H1 (cell line): Measurements from ENCODE around the gene CLEC16A. TPM values are rescaled to one million over a fixed set of nuclear protein-coding genes. Genes with fewer than 3 reads are reported as not detected.

Source experiments
- CTCF ChIA-PET: fragments of 300-600 bp; sonication (Branson Sonifier 250); formaldehyde crosslinking; loops from one replicate; lab custom pipeline; 2021; ENCODE audit not compliant: partially characterized antibody; lab: Charles Lee
- POLR2A ChIA-PET: fragments of 300-600 bp; sonication (Branson Sonifier 250); formaldehyde crosslinking; loops from one replicate; lab custom pipeline; 2021; ENCODE audit warnings: inconsistent platforms; ENCODE audit not compliant: partially characterized antibody; lab: Charles Lee
- DNase-seq, 2 experiments: peaks; one replicate each; pipeline versions ENCODE4 v3.0.0 to v3.0.0-alpha.2; 2010 to 2022; ENCODE audit warnings: low spot score in 2 of 2, low read depth in 1 of 2, mixed read lengths in 1 of 2
- FAIRE-seq: peaks from 2 replicates; lab custom pipeline; 2011; peaks lifted over from hg19 to GRCh38; lab: Jason Lieb, UNC
- H2AFZ ChIP-seq: 2 replicates; pipeline ENCODE4 v1.8.1; 2012; ENCODE audit warnings: low read length, inconsistent platforms
- H2AK5ac ChIP-seq: 2 replicates; pipeline ENCODE4 v1.6.1; 2013; ENCODE audit warnings: low read depth, low read length
- H2BK120ac ChIP-seq: replicated peaks from 2 replicates; pipeline ENCODE3; 2013; ENCODE audit warnings: low read depth, low read length, inconsistent platforms
- H2BK12ac ChIP-seq: 2 replicates; pipeline ENCODE4 v1.6.1; 2013; ENCODE audit warnings: low read depth, low read length
- H2BK15ac ChIP-seq: 2 replicates; pipeline ENCODE4 v1.6.1; 2013; ENCODE audit warnings: low read length
- H2BK20ac ChIP-seq: 2 replicates; pipeline ENCODE4 v1.6.1; 2013; ENCODE audit warnings: low read length
- H2BK5ac ChIP-seq: 2 replicates; pipeline ENCODE4 v1.6.1; 2013; ENCODE audit warnings: low read depth, low read length
- H3K14ac ChIP-seq: 2 replicates; pipeline ENCODE4 v1.6.1; 2013; ENCODE audit warnings: inconsistent platforms; ENCODE audit not compliant: insufficient read length
- H3K18ac ChIP-seq: 2 replicates; pipeline ENCODE4 v1.6.1; 2013; ENCODE audit warnings: low read length; ENCODE audit errors: extremely low read depth
- H3K23ac ChIP-seq: 2 replicates; pipeline ENCODE4 v1.6.1; 2013; ENCODE audit warnings: inconsistent platforms; ENCODE audit not compliant: insufficient read length
- H3K23me2 ChIP-seq: 2 replicates; pipeline ENCODE4 v1.6.1; 2013; ENCODE audit warnings: low read depth, low read length
- H3K27ac ChIP-seq: 2 replicates; pipeline ENCODE4 v1.6.1; 2011; ENCODE audit warnings: low read depth, low read length, inconsistent platforms
- H3K27me3 ChIP-seq, 4 experiments: replicated peaks in 1 of 4; 1 replicate in 1 of 4; 2 replicates in 3 of 4; pipeline versions ENCODE4 v1.6.1 to v1.8.1; 2011 to 2013; ENCODE audit warnings: low read length in 3 of 4, mild to moderate bottlenecking in 3 of 4, inconsistent platforms in 2 of 4, mixed read lengths in 2 of 4, moderate library complexity in 1 of 4; ENCODE audit not compliant: control insufficient read depth in 3 of 4, insufficient read depth in 3 of 4; ENCODE audit errors: extremely low read depth in 1 of 4
- H3K36me3 ChIP-seq, 4 experiments: 2 replicates each; pipeline versions ENCODE4 v1.6.1 to v1.8.1; 2011 to 2013; ENCODE audit warnings: mild to moderate bottlenecking in 4 of 4, low read length in 3 of 4, moderate library complexity in 2 of 4, control low read depth in 1 of 4, inconsistent platforms in 1 of 4; ENCODE audit not compliant: insufficient read depth in 4 of 4, control insufficient read depth in 2 of 4
- H3K4ac ChIP-seq: replicated peaks from 2 replicates; pipeline ENCODE3; 2013; ENCODE audit warnings: low read length, low read depth, mixed read lengths, inconsistent platforms; ENCODE audit not compliant: insufficient read length
- H3K4me1 ChIP-seq, 4 experiments: replicated peaks in 1 of 4; 1 replicate in 1 of 4; 2 replicates in 3 of 4; pipeline versions ENCODE4 v1.6.1 to v1.8.1; 2011 to 2013; ENCODE audit warnings: low read length in 3 of 4, inconsistent platforms in 2 of 4, mixed read lengths in 1 of 4; ENCODE audit not compliant: insufficient read depth in 4 of 4, control insufficient read depth in 3 of 4
- H3K4me2 ChIP-seq, 2 experiments: 2 replicates each; pipeline versions ENCODE4 v1.6.1 to v1.8.1; 2011 to 2013; ENCODE audit warnings: low read depth in 2 of 2, low read length in 2 of 2, control low read depth in 1 of 2, inconsistent platforms in 1 of 2, mild to moderate bottlenecking in 1 of 2; ENCODE audit not compliant: insufficient read depth in 1 of 2
- H3K4me3 ChIP-seq, 4 experiments: fragments of 200-600, 300-600 bp in 1 of 4; sonication (generic), shearing (Covaris generic), sonication (Bioruptor Twin) in 1 of 4; 2 replicates each; pipeline versions ENCODE4 v1.5.1 to v1.8.1; 2011 to 2016; ENCODE audit warnings: low read length in 4 of 4, low read depth in 3 of 4, control low read depth in 2 of 4, inconsistent platforms in 2 of 4, mild to moderate bottlenecking in 2 of 4, mixed read lengths in 1 of 4, moderate library complexity in 1 of 4; ENCODE audit not compliant: insufficient read depth in 2 of 4; ENCODE audit errors: extremely low read depth in 1 of 4
- H3K56ac ChIP-seq: replicated peaks from 2 replicates; pipeline ENCODE3; 2013; ENCODE audit warnings: low read depth, mild to moderate bottlenecking, mixed read lengths, low read length, inconsistent platforms; ENCODE audit not compliant: insufficient read length
- H3K79me1 ChIP-seq: 2 replicates; pipeline ENCODE4 v1.6.1; 2013; ENCODE audit warnings: low read depth, low read length, control low read depth
- H3K79me2 ChIP-seq, 2 experiments: 2 replicates each; pipeline versions ENCODE4 v1.6.1 to v1.8.1; 2012 to 2013; ENCODE audit warnings: low read length in 2 of 2, mild to moderate bottlenecking in 2 of 2, inconsistent platforms in 1 of 2; ENCODE audit not compliant: insufficient read depth in 2 of 2, control insufficient read depth in 1 of 2
- H3K9ac ChIP-seq, 4 experiments: replicated peaks in 1 of 4; 1 replicate in 1 of 4; 2 replicates in 3 of 4; pipeline versions ENCODE4 v1.6.1 to v1.8.1; 2011 to 2013; ENCODE audit warnings: low read depth in 3 of 4, low read length in 3 of 4, control low read depth in 2 of 4, mild to moderate bottlenecking in 2 of 4, moderate library complexity in 2 of 4, inconsistent platforms in 1 of 4; ENCODE audit errors: extremely low read depth in 1 of 4
- H3K9me3 ChIP-seq, 2 experiments: 2 replicates each; pipeline versions ENCODE4 v1.6.1 to v1.8.1; 2012 to 2013; ENCODE audit warnings: mild to moderate bottlenecking in 2 of 2, moderate library complexity in 2 of 2, control low read depth in 1 of 2, inconsistent platforms in 1 of 2, low read depth in 1 of 2, low read length in 1 of 2, mixed read lengths in 1 of 2; ENCODE audit not compliant: insufficient read depth in 2 of 2
- H4K20me1 ChIP-seq, 2 experiments: replicated peaks in 1 of 2; 2 replicates each; pipeline versions ENCODE3 to v1.8.1; 2011 to 2013; ENCODE audit warnings: inconsistent platforms in 2 of 2, low read length in 2 of 2, mild to moderate bottlenecking in 1 of 2; ENCODE audit not compliant: insufficient read depth in 2 of 2, control insufficient read depth in 1 of 2
- H4K5ac ChIP-seq: 2 replicates; pipeline ENCODE4 v1.6.1; 2013; ENCODE audit warnings: low read length, low read depth, mixed read lengths, inconsistent platforms; ENCODE audit not compliant: insufficient read length
- H4K8ac ChIP-seq: 2 replicates; pipeline ENCODE4 v1.8.0; 2013; ENCODE audit warnings: mild to moderate bottlenecking, moderate library complexity, low read length, inconsistent platforms; ENCODE audit not compliant: insufficient read depth; ENCODE audit errors: extremely low read depth
- H4K91ac ChIP-seq: replicated peaks from 2 replicates; pipeline ENCODE3; 2013; ENCODE audit warnings: low read length, mixed read lengths, inconsistent platforms; ENCODE audit not compliant: insufficient read length
- SIN3A ChIP-seq, 2 experiments: IDR thresholded peaks in 1 of 2; conservative IDR thresholded peaks in 1 of 2; 2 replicates each; pipeline ENCODE4 v1.6.1; 2011 to 2012; ENCODE audit warnings: low read length in 2 of 2, improper control_type of control experiment in 1 of 2, low read depth in 1 of 2, mild to moderate bottlenecking in 1 of 2
- TAF7 ChIP-seq: optimal IDR thresholded peaks from 2 replicates; pipeline ENCODE3; 2011; ENCODE audit warnings: low read depth, mild to moderate bottlenecking, inconsistent platforms, low read length, moderate library complexity, borderline replicate concordance
- WGBS, 2 experiments: shearing (Covaris generic) in 1 of 2; methylation state at CpG; one replicate each; pipeline versions ENCODE4 v1.1.6 to v1.1.7; 2013 to 2015; ENCODE audit warnings: low lambda C conversion rate in 2 of 2, mixed read lengths in 2 of 2, inconsistent platforms in 1 of 2, low coverage in 1 of 2, missing lambda C conversion rate in 1 of 2; ENCODE audit not compliant: insufficient replicate concordance in 2 of 2, insufficient coverage in 1 of 2, insufficient read length in 1 of 2; ENCODE audit errors: extremely low coverage in 1 of 2, missing lambda C conversion rate in 1 of 2; 5-methylcytosine and 5-hydroxymethylcytosine counted together
- polyA plus RNA-seq, 7 experiments: library from polyadenylated mRNA; depleted of rRNA in 3 of 7; stranded (reverse) in 5 of 7; unstranded in 2 of 7; fragments of >200 nt in 5 of 7; fragments of 200-250 nt in 2 of 7; gene quantifications; 1 replicate in 5 of 7; 2 replicates in 1 of 7; 4 replicates in 1 of 7; pipeline versions ENCODE4 v1.2.1 to v1.2.3, GENCODE V29; 2011 to 2013; ENCODE audit warnings: missing spikeins in 2 of 7, mixed read lengths in 2 of 7
- total RNA-seq: library from RNA; stranded (reverse); fragmentation: NEBNext Ultra II Directional; extraction: Animal tissue kit (Norgen Biotek cat#: 25700); gene quantifications from 2 replicates; pipeline ENCODE4 v1.2.1, GENCODE V29; 2021

Gene CLEC16A
- total and polyA plus RNA-seq, 2 of the 8 experiments (the other 6 are each of a cell fraction or from before 2014, with no cell fraction given), result 7.6 to 19.3 TPM

DNA sequence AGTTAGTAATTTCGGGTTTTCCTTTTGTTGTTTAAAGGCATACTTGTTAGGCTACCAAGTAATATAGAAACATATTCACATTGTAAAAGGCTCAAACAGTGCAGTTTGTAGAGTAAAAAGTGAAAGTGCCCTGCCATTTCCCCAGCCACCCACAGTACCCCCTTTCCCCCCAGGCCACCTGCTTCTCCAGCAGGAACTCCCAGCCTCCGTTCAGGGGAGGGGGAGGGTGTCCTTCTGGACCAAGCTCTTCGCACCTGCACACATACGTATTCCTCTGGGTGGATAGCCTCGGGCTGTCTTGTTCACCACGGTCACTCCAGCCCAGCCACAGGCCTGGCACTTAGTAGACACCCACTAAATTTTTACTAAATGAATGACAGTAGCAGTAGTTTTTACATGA is 144.5 kb downstream of the CLEC16A start:
- FAIRE-seq (no peak), DNase-seq (no peak)
- Histone ChIP-seq H4K5ac (no peak overlapping the region), H3K79me2 (no peaks in the 10 kb centered on the region), H3K36me3 (no peaks in the 10 kb centered on the region), H4K20me1 (no peaks in the 10 kb centered on the region), H3K4ac (no peak overlapping the region), H3K14ac (no peak overlapping the region), H4K91ac (no peak overlapping the region), H2BK120ac (no peak overlapping the region), H3K27me3 (no peaks in the 10 kb centered on the region), H3K4me1 (peaks cover 0 to 9% (median 1%) of the 10 kb centered on the region in 4 experiments; a peak in 2 of 7 replicates), H2BK20ac (no peak overlapping the region), H2BK15ac (no peak overlapping the region), H3K56ac (no peak overlapping the region), H3K4me2 (no peak overlapping the region), H2BK12ac (no peak overlapping the region), H3K18ac (no peak overlapping the region), H3K9me3 (no peaks in the 10 kb centered on the region), H3K23ac (no peak overlapping the region), H3K4me3 (no peak overlapping the region), H3K27ac (no peak overlapping the region), H3K79me1 (no peaks in the 10 kb centered on the region), H2BK5ac (no peak overlapping the region), H3K23me2 (no peaks in the 10 kb centered on the region), H4K8ac (0 out of 2 replicates have a peak overlapping the region, but pooled peaks have one; percentile 1), H2AK5ac (no peak overlapping the region), H2AFZ (no peak overlapping the region), H3K9ac (no peak overlapping the region)
- POLR2A ChIA-PET, result no interaction called here
- CTCF ChIA-PET, result interaction anchor here (0.8 to 1.6 kb wide), 5 partner anchors 13 to 135 kb away, joined by 3 to 6 read pairs (median 3); no protein-coding TSS in a partner anchor
- WGBS, 2 experiments, result 83% methylated on average over 6 of the region's 6 CpGs; no CpG with 5 or more reads in 1 of the 2 experiments
- TF ChIP-seq TAF7, result no peak
- no peak for TF ChIP-seq SIN3A (conservative IDR thresholded peaks at IDR 0.05 in 1 of 2, IDR thresholded peaks at IDR 0.05 in 1 of 2; ENCODE audit: low read depth in 1 of 2, low read length in 2 of 2)
